Sigmoid colon (tissue), 7 donors: ENCODE data around the gene SRPK3. TPM values are rescaled to one million over a fixed set of nuclear protein-coding genes. Genes with fewer than 3 reads are reported as not detected.

Experiments used
- DNase-seq: peaks from one replicate; pipeline ENCODE4 v3.0.0-alpha.2; 2019
- H3K27ac ChIP-seq, 4 donors: fragments of 200-600 bp; sonication (generic); one replicate each; pipeline ENCODE4 v1.5.1; 2016 to 2019; ENCODE audit warnings: mild to moderate bottlenecking in 1 of 4
- H3K27me3 ChIP-seq, 3 donors: fragments of 200-600 bp; sonication (generic); one replicate each; pipeline ENCODE4 v1.5.1; 2019; ENCODE audit warnings: mild to moderate bottlenecking in 1 of 3
- H3K36me3 ChIP-seq, 4 donors: fragments of 200-600 bp; sonication (generic); one replicate each; pipeline ENCODE4 v1.5.1; 2016 to 2019
- H3K4me1 ChIP-seq, 4 donors: fragments of 200-600 bp; sonication (generic); one replicate each; pipeline ENCODE4 v1.5.1; 2017 to 2019
- H3K4me3 ChIP-seq, 4 donors: fragments of 200-600 bp; sonication (generic); one replicate each; pipeline ENCODE4 v1.5.1; 2017 to 2019; ENCODE audit warnings: mild to moderate bottlenecking in 2 of 4, moderate library complexity in 1 of 4
- H3K9me3 ChIP-seq, 4 donors: fragments of 200-600 bp in 3 of 4; sonication (generic) in 3 of 4; one replicate each; pipeline versions ENCODE4 v1.5.1 to v1.6.1; 2013 to 2019
- CTCF ChIP-seq, 4 experiments: fragments of 450-650 bp in 3 of 4; fragments of 200-600 bp in 1 of 4; IDR thresholded peaks; one replicate each; pipeline ENCODE4 v1.5.1; 2016 to 2019; ENCODE audit warnings: antibody characterized with exemption in 4 of 4, mild to moderate bottlenecking in 3 of 4, moderate library complexity in 2 of 4
- EP300 ChIP-seq, 4 donors: sonication (generic); formaldehyde crosslinking; IDR thresholded peaks; one replicate each; pipeline ENCODE4 v1.6.1; 2017; ENCODE audit warnings: antibody characterized with exemption in 4 of 4
- POLR2A ChIP-seq, 2 donors: fragments of 450-650 bp; IDR thresholded peaks; one replicate each; pipeline ENCODE4 v1.6.1; 2016; ENCODE audit warnings: antibody characterized with exemption in 2 of 2, mild to moderate bottlenecking in 2 of 2, moderate library complexity in 2 of 2
- POLR2AphosphoS5 ChIP-seq, 4 donors: sonication (generic); formaldehyde crosslinking; IDR thresholded peaks; one replicate each; pipeline ENCODE4 v1.6.1; 2017; ENCODE audit warnings: antibody characterized with exemption in 4 of 4
- WGBS, 2 donors: extraction: QIAGEN DNeasy Blood & Tissue Kit; methylation state at CpG; one replicate each; pipeline ENCODE4 v1.1.7; 2013; 5-methylcytosine and 5-hydroxymethylcytosine counted together
- intact Hi-C: fragments of 100-400 bp; cut with DNase I; formaldehyde crosslinking; loops from one replicate; pipeline ENCODE4 v1.15.1; 2023
- polyA plus RNA-seq, 3 donors: library from polyadenylated mRNA; stranded (reverse); fragments of 200-250 nt; gene quantifications; one replicate each; pipeline ENCODE4 v1.2.3, GENCODE V29; 2013
- total RNA-seq, 4 donors: library from RNA; depleted of rRNA; stranded (reverse); fragments of >200 nt; gene quantifications; one replicate each; pipeline ENCODE4 v1.1.0, GENCODE V29; 2016
- donor health status: healthy with polysubstance abuse.
- donor health status: Bipolar disorder and iron deficiency.
- donor health status: healthy.

Gene SRPK3
- total and polyA plus RNA-seq, 7 donors, result 0.31 to 13.0 (median 4.6) TPM; not detected in 2

GRCh38 chrX:153736871-153737441, 43.9 kb upstream of the SRPK3 start:
- TF ChIP-seq POLR2AphosphoS5 (IDR thresholded peaks at IDR 0.05) (no peak), POLR2A (IDR thresholded peaks at IDR 0.05) (no peak), CTCF (IDR thresholded peaks at IDR 0.05) (no peak), EP300 (IDR thresholded peaks at IDR 0.05) (no peak)
- no peak overlapping the region for H3K4me3 ChIP-seq
- H3K9me3 ChIP-seq, result no peaks in the 10 kb centered on the region
- H3K4me1 ChIP-seq, result no peaks in the 10 kb centered on the region
- no peak for DNase-seq
- no peak overlapping the region for H3K27ac ChIP-seq
- WGBS, 2 donors, result 67 to 88% methylated on average over 15 of the region's 15 CpGs
- no peaks in the 10 kb centered on the region for H3K27me3 ChIP-seq
- intact Hi-C loops, result no loop called here
- H3K36me3 ChIP-seq, result peaks cover 0 to 23% (median 6%) of the 10 kb centered on the region in 4 donors

- Histone ChIP-seq H3K4me3 (no peak overlapping the region), H3K4me1 (peaks cover 0 to 6% (median 5%) of the 10 kb centered on the region in 4 donors), H3K36me3 (peaks cover 0 to 23% (median 6%) of the 10 kb centered on the region in 4 donors), H3K27me3 (no peaks in the 10 kb centered on the region), H3K27ac (no peak overlapping the region), H3K9me3 (no peaks in the 10 kb centered on the region)
- WGBS, 2 donors, result 95 to 96% methylated on average over 27 of the region's 27 CpGs
- intact Hi-C loops, result no loop called here
- no peak for DNase-seq
- TF ChIP-seq POLR2AphosphoS5 (IDR thresholded peaks at IDR 0.05) (no peak), EP300 (IDR thresholded peaks at IDR 0.05) (no peak), CTCF (IDR thresholded peaks at IDR 0.05) (no peak)
Measured at GRCh38 chrX:153738056-153738605, 42.7 kb upstream of the SRPK3 start.

GRCh38 chrX:153739754-153740486, 40.9 kb upstream of the SRPK3 start:
- Histone ChIP-seq H3K9me3 (no peaks in the 10 kb centered on the region), H3K36me3 (peaks cover 0 to 23% (median 6%) of the 10 kb centered on the region in 4 donors), H3K4me1 (peaks cover 0 to 16% (median 15%) of the 10 kb centered on the region in 4 donors), H3K4me3 (no peak overlapping the region), H3K27ac (no peak overlapping the region), H3K27me3 (no peaks in the 10 kb centered on the region)
- WGBS, 2 donors, result 77 to 92% methylated on average over 29 of the region's 29 CpGs
- intact Hi-C loops, result no loop called here
- TF ChIP-seq POLR2A (IDR thresholded peaks at IDR 0.05) (no peak), POLR2AphosphoS5 (IDR thresholded peaks at IDR 0.05) (no peak), CTCF (IDR thresholded peaks at IDR 0.05) (no peak), EP300 (IDR thresholded peaks at IDR 0.05) (no peak)
- DNase-seq, result no peak

GRCh38 chrX:153740631-153741222, 40.1 kb upstream of the SRPK3 start:
- Histone ChIP-seq H3K4me1 (peaks cover 0 to 16% (median 15%) of the 10 kb centered on the region in 4 donors), H3K27ac (no peak overlapping the region), H3K36me3 (peaks cover 0 to 23% (median 6%) of the 10 kb centered on the region in 4 donors), H3K9me3 (no peaks in the 10 kb centered on the region), H3K4me3 (no peak overlapping the region), H3K27me3 (no peaks in the 10 kb centered on the region)
- TF ChIP-seq POLR2A (IDR thresholded peaks at IDR 0.05) (no peak), EP300 (IDR thresholded peaks at IDR 0.05) (no peak), CTCF (IDR thresholded peaks at IDR 0.05) (no peak), POLR2AphosphoS5 (IDR thresholded peaks at IDR 0.05) (no peak)
- WGBS, 2 donors, result 54 to 73% methylated on average over 15 to 16 of the region's 16 CpGs
- intact Hi-C loops, result no loop called here
- no peak for DNase-seq
